Astrocyte of the spinal cord (primary cell): ENCODE measurements around the gene KHK.
A peak's percentile ranks its signal among the peaks of the same experiment; 100 is the strongest.

Experiments
- DNase-seq: peaks from one replicate; pipeline ENCODE4 v3.0.0; 2011; ENCODE audit warnings: low read depth, low spot score
- H3K4me3 ChIP-seq: 2 replicates; pipeline ENCODE4 v1.5.1; 2011; ENCODE audit warnings: low read depth, mild to moderate bottlenecking, low read length, moderate library complexity
- in situ Hi-C: cut with HindIII; loops from 2 replicates; pipeline ENCODE4 v1.10.0; 2017; ENCODE audit warnings: low sequenced_read_pairs
- TF ChIP-seq, protein P1 (sequence below): IDR thresholded peaks from 2 replicates; pipeline ENCODE4 v1.5.1; 2012; ENCODE audit warnings: low read depth, mild to moderate bottlenecking, low read length, inconsistent platforms

The KHK gene

DNA sequence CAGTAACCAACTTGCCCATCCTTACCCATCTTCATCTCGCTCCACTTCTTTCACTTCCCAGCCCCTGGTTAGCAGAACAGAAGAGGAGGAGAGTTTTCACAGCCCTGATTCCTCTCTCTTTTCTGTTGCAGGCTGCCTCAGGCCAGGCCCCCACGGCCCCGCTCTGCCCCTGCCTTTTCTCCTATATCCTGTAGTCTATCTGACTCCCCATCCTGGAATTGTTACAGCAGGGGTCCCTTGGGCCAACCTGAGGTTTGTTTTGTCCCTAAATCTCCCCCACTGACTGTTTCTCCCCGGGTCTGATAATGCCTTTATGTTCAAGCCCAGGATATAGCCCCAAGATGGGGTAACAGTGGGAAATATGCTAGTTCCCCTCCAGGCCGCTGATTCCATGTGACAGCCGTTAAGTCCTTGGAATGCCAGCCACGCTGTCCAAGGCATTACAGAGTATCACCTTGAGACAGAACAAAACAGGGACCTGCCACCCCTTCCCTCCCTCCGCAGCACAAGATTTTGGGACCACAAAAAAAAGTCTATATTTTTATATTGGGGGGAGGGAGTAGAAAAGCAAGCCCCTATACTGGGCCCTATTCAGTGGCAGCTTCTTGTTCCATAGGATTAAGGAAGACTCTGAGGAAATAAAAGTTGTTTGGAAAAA is 16.5 kb upstream of the KHK start:
- no peak for DNase-seq
- H3K4me3 ChIP-seq = peak overlapping the region; percentile 99
- TF ChIP-seq, protein P1, sequence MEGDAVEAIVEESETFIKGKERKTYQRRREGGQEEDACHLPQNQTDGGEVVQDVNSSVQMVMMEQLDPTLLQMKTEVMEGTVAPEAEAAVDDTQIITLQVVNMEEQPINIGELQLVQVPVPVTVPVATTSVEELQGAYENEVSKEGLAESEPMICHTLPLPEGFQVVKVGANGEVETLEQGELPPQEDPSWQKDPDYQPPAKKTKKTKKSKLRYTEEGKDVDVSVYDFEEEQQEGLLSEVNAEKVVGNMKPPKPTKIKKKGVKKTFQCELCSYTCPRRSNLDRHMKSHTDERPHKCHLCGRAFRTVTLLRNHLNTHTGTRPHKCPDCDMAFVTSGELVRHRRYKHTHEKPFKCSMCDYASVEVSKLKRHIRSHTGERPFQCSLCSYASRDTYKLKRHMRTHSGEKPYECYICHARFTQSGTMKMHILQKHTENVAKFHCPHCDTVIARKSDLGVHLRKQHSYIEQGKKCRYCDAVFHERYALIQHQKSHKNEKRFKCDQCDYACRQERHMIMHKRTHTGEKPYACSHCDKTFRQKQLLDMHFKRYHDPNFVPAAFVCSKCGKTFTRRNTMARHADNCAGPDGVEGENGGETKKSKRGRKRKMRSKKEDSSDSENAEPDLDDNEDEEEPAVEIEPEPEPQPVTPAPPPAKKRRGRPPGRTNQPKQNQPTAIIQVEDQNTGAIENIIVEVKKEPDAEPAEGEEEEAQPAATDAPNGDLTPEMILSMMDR = no peak
- in situ Hi-C loops = no loop called here

GRCh38 chr2:27070653-27071276 is 15.8 kb upstream of the KHK start:
- in situ Hi-C loops = no loop called here
- no peak for DNase-seq
- TF ChIP-seq, protein P1 = no peak
- H3K4me3 ChIP-seq = peak overlapping the region; percentile 99

- TF ChIP-seq, protein P1 = no peak
- H3K4me3 ChIP-seq = peak within 1 kb of the TSS; percentile 99
- peak; percentile 94 for DNase-seq
- in situ Hi-C loops = no loop called here
Observed at GRCh38 chr2:27071277-27071989, 15.1 kb upstream of the KHK start, which contains the start of gene OST4. TSS of gene OST4 (minus strand) at chr2:27071654.

DNA sequence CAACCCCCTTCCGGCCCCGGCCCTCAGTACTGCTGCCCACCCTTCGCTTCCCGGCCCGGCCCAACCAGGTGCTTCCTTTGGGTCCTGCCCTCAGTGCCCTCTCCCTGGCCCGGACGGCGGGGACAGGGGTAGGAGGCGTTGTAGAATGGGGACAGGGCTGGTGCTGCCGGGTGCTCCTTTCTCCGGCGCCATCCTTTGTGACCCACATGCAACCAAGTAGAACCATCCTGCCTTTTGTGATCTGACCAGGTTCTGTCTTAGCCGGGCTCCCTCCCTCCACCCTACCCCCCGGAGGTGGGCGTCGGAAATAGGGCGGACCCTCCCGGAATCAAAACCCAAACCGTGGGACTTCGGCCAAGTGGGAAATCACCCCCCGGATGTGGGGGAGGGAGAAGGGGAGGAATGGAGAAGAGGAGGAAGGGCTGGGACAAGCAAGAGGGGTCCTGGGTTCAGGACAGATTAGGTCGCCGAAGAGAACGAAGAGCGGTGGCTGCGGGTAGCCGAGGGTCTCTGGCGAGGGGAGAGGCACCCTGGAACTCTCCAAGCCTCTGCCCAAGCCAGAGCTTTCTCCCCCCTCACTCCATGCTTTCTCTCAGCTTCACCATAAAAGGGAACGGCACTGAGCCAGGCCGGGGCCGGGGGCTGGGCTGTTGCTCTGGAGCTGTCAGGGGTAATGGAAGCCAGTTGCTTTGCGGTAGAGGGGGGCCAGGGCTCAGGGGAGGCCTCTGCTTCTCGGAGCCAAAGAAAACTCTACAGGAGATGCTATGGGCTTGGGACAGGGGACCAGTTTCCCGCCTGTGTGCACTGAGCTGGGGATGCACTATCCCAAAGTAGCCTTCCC is 14.4 kb upstream of the KHK start:
- in situ Hi-C loops = no loop called here
- peak; percentile 87 for DNase-seq

DNA sequence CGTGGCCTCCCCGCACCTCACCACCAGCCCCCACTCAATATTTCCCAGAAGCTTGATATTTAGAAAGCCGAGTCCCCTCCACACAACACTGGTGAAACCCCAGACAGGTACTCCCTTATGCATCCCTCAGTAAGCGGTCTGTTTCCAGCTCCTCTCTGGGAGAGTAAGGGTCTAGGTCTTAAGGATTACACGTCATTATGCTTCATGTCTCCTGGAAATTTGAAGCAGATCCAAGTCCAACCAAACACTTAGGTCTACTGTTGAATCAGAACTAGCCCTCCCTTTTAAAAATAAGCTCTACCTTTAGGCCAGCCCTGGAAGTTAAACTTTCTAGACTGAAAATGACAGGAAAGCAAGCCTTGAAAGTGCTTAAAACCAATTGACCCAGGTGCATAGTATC is 13.7 kb upstream of the KHK start:
- TF ChIP-seq, protein P1 = no peak
- in situ Hi-C loops = no loop called here
- peak; percentile 79 for DNase-seq
- no peak overlapping the region for H3K4me3 ChIP-seq

More for the DNA sequence above, 14.4 kb upstream of the KHK start:
- peak overlapping the region; percentile 52 for H3K4me3 ChIP-seq
- TF ChIP-seq, protein P1 = no peak

GRCh38 chr2:27073782-27074181 is 12.8 kb upstream of the KHK start:
- TF ChIP-seq, protein P1 = no peak

More at GRCh38 chr2:27073782-27074181, 12.8 kb upstream of the KHK start:
- DNase-seq = no peak
- no peak overlapping the region for H3K4me3 ChIP-seq
- in situ Hi-C loops = no loop called here
